Lung (tissue), 12 donors: ENCODE measurements around the gene CLEC14A. TPM values are rescaled to one million over a fixed set of nuclear protein-coding genes. Genes with fewer than 3 reads are reported as not detected.

Experiments
- ATAC-seq: fragments of 200-7000 bp; cut with Tn5 transposase; one replicate; pipeline ENCODE4 v1.9.1; 2020; ENCODE audit warnings: moderate number of reproducible peaks; ENCODE audit not compliant: insufficient read depth, low FRiP score
- DNase-seq, 3 donors: peaks; one replicate each; pipeline ENCODE4 v3.0.0-alpha.2; 2013 to 2017
- H3K27ac ChIP-seq, 2 donors: one replicate each; pipeline ENCODE4 v1.5.1; 2013; ENCODE audit warnings: mild to moderate bottlenecking in 2 of 2, moderate library complexity in 2 of 2, control low read depth in 1 of 2, inconsistent platforms in 1 of 2, low read depth in 1 of 2, low read length in 1 of 2
- H3K27me3 ChIP-seq, 3 donors: one replicate each; pipeline ENCODE4 v1.5.1; 2013; ENCODE audit warnings: low read length in 2 of 3; ENCODE audit not compliant: control insufficient read depth in 3 of 3, insufficient read depth in 3 of 3
- H3K36me3 ChIP-seq, 4 donors: one replicate each; pipeline ENCODE4 v1.5.1; 2013; ENCODE audit warnings: low read length in 4 of 4, mild to moderate bottlenecking in 1 of 4, moderate library complexity in 1 of 4; ENCODE audit not compliant: control insufficient read depth in 4 of 4, insufficient read depth in 4 of 4
- H3K4me1 ChIP-seq, 5 donors: one replicate each; pipeline ENCODE4 v1.5.1; 2013; ENCODE audit warnings: low read length in 5 of 5, mild to moderate bottlenecking in 2 of 5, moderate library complexity in 1 of 5; ENCODE audit not compliant: control insufficient read depth in 5 of 5, insufficient read depth in 5 of 5
- H3K4me3 ChIP-seq: one replicate; pipeline ENCODE4 v1.5.1; 2013; ENCODE audit warnings: mild to moderate bottlenecking, control low read depth, moderate library complexity
- H3K9ac ChIP-seq, 2 donors: one replicate each; pipeline ENCODE4 v1.5.1; 2013; ENCODE audit warnings: low read length in 2 of 2, control low read depth in 1 of 2; ENCODE audit not compliant: insufficient read depth in 1 of 2
- H3K9me3 ChIP-seq, 4 donors: one replicate each; pipeline ENCODE4 v1.5.1; 2013; ENCODE audit warnings: low read length in 3 of 4, mild to moderate bottlenecking in 1 of 4, moderate library complexity in 1 of 4; ENCODE audit not compliant: control insufficient read depth in 4 of 4, insufficient read depth in 3 of 4
- CTCF ChIP-seq: IDR thresholded peaks from 2 replicates; pipeline ENCODE4 v1.5.1; 2012; ENCODE audit warnings: mild to moderate bottlenecking; ENCODE audit errors: control extremely low read depth, extremely low read depth
- WGBS, 2 donors: extraction: QIAGEN DNeasy Blood & Tissue Kit; methylation state at CpG; one replicate each; pipeline ENCODE4 v1.1.7; 2013; 5-methylcytosine and 5-hydroxymethylcytosine counted together
- polyA plus RNA-seq, 2 donors: library from polyadenylated mRNA; stranded (reverse); fragments of 200-250 nt; gene quantifications; one replicate each; pipeline ENCODE4 v1.2.1, GENCODE V29; 2013
- total RNA-seq, 2 donors: library from RNA; depleted of rRNA in 1 of 2; stranded (reverse); fragments of >200 nt in 1 of 2; gene quantifications; one replicate each; pipeline ENCODE4 v1.2.1, GENCODE V29; 2014 to 2021
- donor health status: control.
- donor health status: control.
- donor health status: Bipolar disorder and iron deficiency.
- donor health status: healthy.
- donor health status: DM: yes; HTN: yes; CAD: no.

Gene CLEC14A
- total and polyA plus RNA-seq, 4 donors: 28.4 to 97.7 (median 83.3) TPM

GRCh38 chr14:38257507-38257906, 1.6 kb upstream of the CLEC14A start:
- no peak for TF ChIP-seq CTCF
- DNase-seq: no peak
- H3K9ac ChIP-seq: no peak overlapping the region
- WGBS, 2 donors: 78 to 81% methylated on average over 2 of the region's 2 CpGs
- H3K27ac ChIP-seq: peak overlapping the region in 1 of 2 donors; percentile 60
- peaks cover 0 to 16% (median 6%) of the 10 kb centered on the region in 3 donors for H3K27me3 ChIP-seq
- ATAC-seq: no peak
- no peaks in the 10 kb centered on the region for H3K36me3 ChIP-seq
- H3K9me3 ChIP-seq: peaks cover 0 to 5% (median 2%) of the 10 kb centered on the region in 4 donors
- H3K4me1 ChIP-seq: peaks cover 0 to 31% (median 0%) of the 10 kb centered on the region in 5 donors
- H3K4me3 ChIP-seq: no peak overlapping the region

GRCh38 chr14:38256533-38256840, 594 bp upstream of the CLEC14A start:
- DNase-seq (no peak), ATAC-seq (peak; percentile 28)
- Histone ChIP-seq H3K4me3 (no peak overlapping the region), H3K27ac (peak overlapping the region in 1 of 2 donors; percentile 12), H3K27me3 (peaks cover 0 to 16% (median 6%) of the 10 kb centered on the region in 3 donors), H3K9me3 (peaks cover 0 to 4% (median 0%) of the 10 kb centered on the region in 4 donors), H3K9ac (peak overlapping the region in 1 of 2 donors; percentile 42), H3K36me3 (no peaks in the 10 kb centered on the region), H3K4me1 (peaks cover 0 to 35% (median 0%) of the 10 kb centered on the region in 5 donors)
- WGBS, 2 donors: 12 to 28% methylated on average over 5 of the region's 5 CpGs
- TF ChIP-seq CTCF: no peak

- Histone ChIP-seq H3K36me3 (no peaks in the 10 kb centered on the region), H3K27me3 (peaks cover 0 to 16% (median 6%) of the 10 kb centered on the region in 3 donors), H3K9ac (peak overlapping the region in 1 of 2 donors; percentile 61), H3K4me1 (peaks cover 0 to 39% (median 0%) of the 10 kb centered on the region in 5 donors), H3K9me3 (no peaks in the 10 kb centered on the region), H3K4me3 (peak overlapping the region; percentile 73), H3K27ac (peak overlapping the region; percentile 92 to 93)
- 1 to 4% methylated on average over 29 of the region's 29 CpGs for WGBS, 2 donors
- no peak for TF ChIP-seq CTCF
- ATAC-seq: no peak
- DNase-seq: peak in 2 of 3 donors; percentile 46 to 64
Measured at GRCh38 chr14:38255408-38255672, 553 bp downstream of the CLEC14A start.
